Ovary (tissue), 9 donors: ENCODE data around the gene KRTAP5-8. TPM values are rescaled to one million over a fixed set of nuclear protein-coding genes. Genes with fewer than 3 reads are reported as not detected.

Experiments used
- polyA plus RNA-seq, 2 donors: library from polyadenylated mRNA; stranded (reverse); fragments of 200-250 nt in 1 of 2; fragments of 350-450 nt in 1 of 2; fragmentation: Illumina TruSeq in 1 of 2; extraction: RNeasy Lipid Tissue Mini Kit (QIAGEN cat#74804) in 1 of 2; gene quantifications; one replicate each; pipeline ENCODE4 v1.2.3, GENCODE V29; 2013 to 2014
- small RNA-seq: library from RNA; depleted of rRNA; stranded (forward); fragments of <200 nt; gene quantifications from one replicate; pipeline ENCODE3, GENCODE V24; 2016
- total RNA-seq, 7 donors: library from RNA; depleted of rRNA in 2 of 7; stranded (reverse); fragments of >200 nt in 2 of 7; fragmentation: NEBNext Ultra II Directional in 3 of 7; extraction: Animal tissue kit (Norgen Biotek cat#: 25700) in 3 of 7; gene quantifications; one replicate each; pipeline versions ENCODE4 v1.1.0 to v1.2.4, GENCODE V29; 2016 to 2023
- donor health status: DM: no; HTN: no; CAD: no; lungs with moderate emphysema.
- donor health status: DM: no; HTN: no; CAD: no.
- donor health status: Bipolar disorder and iron deficiency.
- donor health status: DM: yes; HTN: yes; CAD: no.
- donor health status: DM: no; HTN: no; CAD: no.
- donor health status: DM: yes; HTN: yes; CAD: no.

Gene KRTAP5-8
- total and polyA plus RNA-seq, 9 donors = not detected

Small RNA genes within 50 kb of the gene (small RNA-seq; reads per million reads assigned to genes)
- not detected for gene AP000867.1
- not detected for gene KRTAP5-14P

Other genes starting within 250 kb of the KRTAP5-8 start
- gene DHCR7, start 89.6 kb upstream of the KRTAP5-8 start, total RNA-seq = 100 to 1,000 TPM in 2 of 7 donors, 10 to 100 TPM in 5; 29.3 to 264 (median 51.1) TPM
- gene DHCR7, start 89.6 kb upstream of the KRTAP5-8 start, polyA plus RNA-seq = 10 to 100 TPM; 25.3 to 61.0 TPM
- 10 to 100 TPM; 30.8 to 69.0 (median 53.0) TPM for gene NADSYN1, start 84.8 kb upstream of the KRTAP5-8 start, total RNA-seq
- 10 to 100 TPM; 33.6 to 40.6 TPM for gene NADSYN1, start 84.8 kb upstream of the KRTAP5-8 start, polyA plus RNA-seq
- gene KRTAP5-7, start 10.8 kb upstream of the KRTAP5-8 start, total RNA-seq = under 1 TPM in 4 of 7 donors, not detected in 3; 0.22 to 0.27 (median 0.23) TPM
- not detected for gene KRTAP5-7, start 10.8 kb upstream of the KRTAP5-8 start, polyA plus RNA-seq
- under 1 TPM in 2 of 7 donors, not detected in 5; 0.46 to 0.77 TPM for gene KRTAP5-9, start 10.4 kb downstream of the KRTAP5-8 start, total RNA-seq
- under 1 TPM in 1 of 2 donors, not detected in 1; 0.17 TPM for gene KRTAP5-9, start 10.4 kb downstream of the KRTAP5-8 start, polyA plus RNA-seq
- gene KRTAP5-10, start 27.5 kb downstream of the KRTAP5-8 start, total RNA-seq = under 1 TPM in 2 of 7 donors, not detected in 5; 0.18 to 0.35 TPM
- gene KRTAP5-10, start 27.5 kb downstream of the KRTAP5-8 start, polyA plus RNA-seq = not detected
- gene KRTAP5-11, start 44.9 kb downstream of the KRTAP5-8 start, total RNA-seq = not detected
- not detected for gene KRTAP5-11, start 44.9 kb downstream of the KRTAP5-8 start, polyA plus RNA-seq